Osteoblast (primary cell): ENCODE results near the gene DND1. TPM values are rescaled to one million over a fixed set of nuclear protein-coding genes. Genes with fewer than 3 reads are reported as not detected.
"Not testable (repeated sequence)": the region's sequence is repeated elsewhere in the genome, so short reads cannot be mapped to it uniquely, and the experiment has no call there.

ENCODE experiments used
- DNase-seq: peaks from one replicate; pipeline ENCODE4 v3.0.0; 2011; ENCODE audit warnings: low spot score, mixed read lengths; ENCODE audit not compliant: insufficient read length; ENCODE audit errors: missing footprints
- H2AFZ ChIP-seq: 2 replicates; pipeline ENCODE4 v1.6.0; 2011; ENCODE audit warnings: mild to moderate bottlenecking, low read length
- H3K27ac ChIP-seq: 2 replicates; pipeline ENCODE4 v1.5.1; 2011; ENCODE audit warnings: mild to moderate bottlenecking, low read depth, low read length, moderate library complexity
- H3K27me3 ChIP-seq: 2 replicates; pipeline ENCODE4 v1.6.0; 2012; ENCODE audit warnings: mild to moderate bottlenecking, control low read depth, inconsistent platforms, low read length, moderate library complexity; ENCODE audit not compliant: insufficient read depth
- H3K36me3 ChIP-seq: 2 replicates; pipeline ENCODE4 v1.5.1; 2011; ENCODE audit warnings: mild to moderate bottlenecking, low read length, control low read depth, moderate library complexity; ENCODE audit not compliant: insufficient read depth
- H3K4me1 ChIP-seq: 2 replicates; pipeline ENCODE4 v1.5.1; 2011; ENCODE audit warnings: mild to moderate bottlenecking, low read length, control low read depth, moderate library complexity; ENCODE audit not compliant: insufficient read depth
- H3K4me2 ChIP-seq: 2 replicates; pipeline ENCODE4 v1.6.0; 2011; ENCODE audit warnings: mild to moderate bottlenecking, low read length; ENCODE audit not compliant: insufficient read depth
- H3K4me3 ChIP-seq: fragments of 200-600 bp; sonication (generic); 3 replicates; pipeline ENCODE4 v1.5.1; 2012; ENCODE audit warnings: mild to moderate bottlenecking, low read length, inconsistent platforms; ENCODE audit not compliant: insufficient read depth
- H3K79me2 ChIP-seq: 2 replicates; pipeline ENCODE4 v1.6.0; 2012; ENCODE audit warnings: mild to moderate bottlenecking, low read length, control low read depth, inconsistent platforms; ENCODE audit not compliant: insufficient read depth
- H3K9me3 ChIP-seq: 2 replicates; pipeline ENCODE4 v1.5.1; 2011; ENCODE audit warnings: low read depth, low read length, control low read depth
- H4K20me1 ChIP-seq: 2 replicates; pipeline ENCODE4 v1.6.0; 2012; ENCODE audit warnings: mild to moderate bottlenecking, low read length, control low read depth; ENCODE audit not compliant: insufficient read depth
- CTCF ChIP-seq: IDR thresholded peaks from 2 replicates; pipeline ENCODE4 v1.5.1; 2011; ENCODE audit warnings: mild to moderate bottlenecking, low read depth, low read length, moderate library complexity; ENCODE audit errors: extremely low read depth
- total RNA-seq: library from RNA; depleted of rRNA; stranded (reverse); fragments of >200 nt; gene quantifications from 2 replicates; pipeline ENCODE4 v1.2.3, GENCODE V29; 2012

Gene DND1
- total RNA-seq, 1 donor, result not detected

DNA sequence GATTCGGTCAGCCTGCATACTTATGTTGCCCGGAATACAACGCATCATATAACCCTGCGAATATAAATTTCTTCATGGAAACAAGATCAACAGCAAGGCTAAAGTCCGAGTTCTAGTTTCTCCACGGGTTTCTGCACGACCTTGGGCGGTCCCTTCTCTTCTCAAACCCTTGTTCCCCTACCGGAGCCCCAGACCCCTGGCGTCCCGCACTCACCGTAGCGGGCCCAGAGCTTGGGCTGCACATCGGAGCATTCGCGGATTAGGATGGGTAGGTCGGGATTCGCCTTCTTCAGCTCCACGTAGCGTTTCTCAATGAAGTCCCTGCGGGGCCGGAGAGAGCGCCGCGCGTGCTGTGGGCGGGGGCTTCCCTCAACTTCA lies 26.3 kb downstream of the DND1 start:
- Histone ChIP-seq H3K27me3 (no peaks in the 10 kb centered on the region), H4K20me1 (no peaks in the 10 kb centered on the region), H3K79me2 (peaks cover 46% of the 10 kb centered on the region), H3K36me3 (peaks cover 26% of the 10 kb centered on the region), H3K27ac (peak overlapping the region; percentile 88), H3K9me3 (no peaks in the 10 kb centered on the region), H3K4me2 (peak overlapping the region; percentile 77), H3K4me3 (peak overlapping the region; percentile 96), H2AFZ (peak overlapping the region; percentile 90), H3K4me1 (peaks cover 18% of the 10 kb centered on the region)
- peak; percentile 77 for DNase-seq
- TF ChIP-seq CTCF, result no peak

- no peak overlapping the region for H3K4me3 ChIP-seq
- H3K36me3 ChIP-seq, result peaks cover 7% of the 10 kb centered on the region
- no peaks in the 10 kb centered on the region for H3K27me3 ChIP-seq
- no peak overlapping the region for H2AFZ ChIP-seq
- no peaks in the 10 kb centered on the region for H4K20me1 ChIP-seq
- no peaks in the 10 kb centered on the region for H3K9me3 ChIP-seq
- no peak overlapping the region for H3K27ac ChIP-seq
- TF ChIP-seq CTCF, result no peak
- H3K4me2 ChIP-seq, result no peak overlapping the region
- no peak for DNase-seq
- H3K79me2 ChIP-seq, result peaks cover 37% of the 10 kb centered on the region
- H3K4me1 ChIP-seq, result peaks cover 17% of the 10 kb centered on the region
Measured at GRCh38 chr5:140642718-140643117, 30.7 kb downstream of the DND1 start.

DNA sequence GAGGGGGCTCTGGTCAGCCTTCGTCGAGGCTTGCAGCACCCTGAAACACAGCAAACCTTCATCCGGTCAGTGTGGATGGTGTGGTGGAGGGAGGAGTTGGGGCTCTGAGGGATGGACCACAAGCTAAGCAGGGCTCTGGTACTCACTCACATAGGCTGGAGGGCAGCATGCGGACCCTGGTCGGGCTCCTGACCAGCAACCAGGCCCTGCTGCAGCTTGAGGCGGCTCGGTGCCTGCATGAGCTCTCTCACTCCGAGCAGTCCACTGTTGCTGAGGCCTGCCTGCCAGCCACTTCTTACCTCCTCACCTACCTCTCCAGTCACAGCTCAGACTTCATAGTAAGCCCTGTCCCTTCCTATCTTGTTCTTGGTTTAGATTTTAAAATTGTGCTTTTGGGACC lies 31.7 kb downstream of the DND1 start:
- peaks cover 7% of the 10 kb centered on the region for H3K36me3 ChIP-seq
- no peak overlapping the region for H3K27ac ChIP-seq
- no peaks in the 10 kb centered on the region for H3K9me3 ChIP-seq
- TF ChIP-seq CTCF, result no peak
- H2AFZ ChIP-seq, result no peak overlapping the region
- peaks cover 29% of the 10 kb centered on the region for H3K79me2 ChIP-seq
- H3K27me3 ChIP-seq, result no peaks in the 10 kb centered on the region
- no peak overlapping the region for H3K4me2 ChIP-seq
- no peaks in the 10 kb centered on the region for H4K20me1 ChIP-seq
- H3K4me1 ChIP-seq, result peaks cover 15% of the 10 kb centered on the region
- peak; percentile 43 for DNase-seq
- H3K4me3 ChIP-seq, result no peak overlapping the region

GRCh38 chr5:140639148-140639981 lies 34.0 kb downstream of the DND1 start, which contains the start of gene TMCO6:
Gene TMCO6 (plus strand): TSS chr5:140639451. CDS start chr5:140639528, 77 bp downstream.
- peak within 1 kb of the TSS; percentile 89 for H2AFZ ChIP-seq
- peaks cover 4% of the 10 kb centered on the region for H3K36me3 ChIP-seq
- no peaks in the 10 kb centered on the region for H3K9me3 ChIP-seq
- H3K4me2 ChIP-seq, result peak within 1 kb of the TSS; percentile 89
- no peaks in the 10 kb centered on the region for H4K20me1 ChIP-seq
- peaks cover 10% of the 10 kb centered on the region for H3K4me1 ChIP-seq
- DNase-seq, result peak; percentile 98
- peaks cover 11% of the 10 kb centered on the region for H3K79me2 ChIP-seq
- peak; percentile 43 for TF ChIP-seq CTCF
- no peaks in the 10 kb centered on the region for H3K27me3 ChIP-seq
- peak within 1 kb of the TSS; percentile 70 for H3K27ac ChIP-seq
- peak within 1 kb of the TSS; percentile 82 for H3K4me3 ChIP-seq

DNA sequence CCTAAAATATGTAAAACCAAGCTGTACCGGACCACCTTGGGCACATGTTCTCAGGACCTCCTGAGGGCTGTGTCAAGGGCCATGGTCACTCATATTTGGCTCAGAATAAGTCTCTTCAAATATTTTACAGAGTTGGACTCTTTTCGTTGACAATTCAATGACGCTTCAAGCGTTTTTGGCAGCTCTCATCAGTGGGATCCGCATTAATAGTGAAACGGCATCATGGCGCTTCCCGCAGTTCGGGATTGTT lies 34.6 kb downstream of the DND1 start:
- not testable (repeated sequence) for H4K20me1 ChIP-seq, DNase-seq, H3K36me3 ChIP-seq, H3K9me3 ChIP-seq, H3K27me3 ChIP-seq
- Histone ChIP-seq H3K4me2 (peak overlapping the region; percentile 89), H3K4me1 (peaks cover 10% of the 10 kb centered on the region), H3K79me2 (peaks cover 11% of the 10 kb centered on the region), H3K27ac (peak overlapping the region; percentile 70), H2AFZ (peak overlapping the region; percentile 89), H3K4me3 (peak overlapping the region; percentile 82)
